ENCODE measurements around the gene COL5A3. TPM values are rescaled to one million over a fixed set of nuclear protein-coding genes. Genes with fewer than 3 reads are reported as not detected.

COL5A3 gene
- total RNA-seq, 2 donors from 2014 or later = 2.4 to 5.5 TPM

GRCh38 chr19:9991425-9992191, 18.7 kb downstream of the COL5A3 start:
- no peak overlapping the region for H3K27ac ChIP-seq
- no peak overlapping the region for H3K4me3 ChIP-seq
- DNase-seq = no peak
- H3K9ac ChIP-seq (ENCODE audit: low read depth in 2 of 2, low read length in 2 of 2) = no peak overlapping the region
- H3K27me3 ChIP-seq = no peaks in the 10 kb centered on the region
- TF ChIP-seq CTCF (IDR thresholded peaks at IDR 0.05) = no peak
- no peaks in the 10 kb centered on the region for H3K36me3 ChIP-seq
- H3K9me3 ChIP-seq = no peaks in the 10 kb centered on the region
- intact Hi-C loops (cut with DNase I) = no loop called here
- H3K4me1 ChIP-seq = no peaks in the 10 kb centered on the region

GRCh38 chr19:9989504-9989903, 20.8 kb downstream of the COL5A3 start:
- Histone ChIP-seq H3K36me3 (no peaks in the 10 kb centered on the region), H3K27me3 (no peaks in the 10 kb centered on the region), H3K9ac (ENCODE audit: low read depth in 2 of 2, low read length in 2 of 2) (no peak overlapping the region), H3K4me1 (no peaks in the 10 kb centered on the region), H3K27ac (no peak overlapping the region), H3K4me3 (no peak overlapping the region), H3K9me3 (no peaks in the 10 kb centered on the region)
- DNase-seq = no peak
- no peak for TF ChIP-seq CTCF (IDR thresholded peaks at IDR 0.05)
- intact Hi-C loops (cut with DNase I) = no loop called here

GRCh38 chr19:9986787-9987281, 23.5 kb downstream of the COL5A3 start:
- Histone ChIP-seq H3K27me3 (no peaks in the 10 kb centered on the region), H3K4me3 (no peak overlapping the region), H3K4me1 (no peaks in the 10 kb centered on the region), H3K36me3 (no peaks in the 10 kb centered on the region), H3K27ac (no peak overlapping the region), H3K9me3 (no peaks in the 10 kb centered on the region), H3K9ac (ENCODE audit: low read depth in 2 of 2, low read length in 2 of 2) (no peak overlapping the region)
- TF ChIP-seq CTCF (IDR thresholded peaks at IDR 0.05) = no peak
- no peak for DNase-seq
- intact Hi-C loops (cut with DNase I) = no loop called here

DNA sequence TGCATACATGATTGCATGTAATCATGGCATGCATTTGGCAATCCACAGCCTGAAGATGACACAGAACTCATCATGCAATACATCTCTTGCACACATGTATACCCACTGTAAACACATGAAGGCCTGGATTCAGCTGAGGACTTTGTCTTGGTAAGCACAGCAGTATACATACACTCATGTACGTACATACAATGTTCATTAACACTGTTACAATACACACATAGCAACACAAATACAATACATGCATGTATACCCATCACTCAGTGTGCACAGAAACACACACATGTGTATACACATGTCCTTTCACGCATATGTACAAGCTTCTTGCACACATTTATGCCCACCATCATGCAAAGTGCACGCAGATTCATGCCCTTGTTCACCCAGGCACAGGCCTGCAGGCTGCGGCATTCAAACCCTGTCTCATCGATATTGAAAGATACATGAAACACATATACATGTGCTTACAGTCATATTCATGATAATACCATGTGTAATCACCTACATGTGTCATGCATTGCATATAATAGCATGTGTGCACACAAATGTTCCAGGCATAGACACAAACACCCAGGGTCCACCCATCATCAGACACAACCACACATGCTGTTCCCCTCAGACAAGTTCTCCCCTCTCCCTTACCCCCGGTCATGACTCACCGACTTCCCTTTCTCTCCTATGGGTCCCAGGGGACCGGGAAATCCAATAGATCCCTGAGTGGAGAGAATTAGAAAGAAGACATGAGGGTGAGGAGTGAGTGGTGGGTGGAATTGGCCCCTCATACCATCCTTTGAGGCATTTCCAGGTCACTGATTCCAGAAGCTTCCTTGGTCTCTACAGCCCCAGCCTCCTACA, 28.7 kb downstream of the COL5A3 start:
- intact Hi-C loops (cut with DNase I) = no loop called here
- Histone ChIP-seq H3K27ac (no peak overlapping the region), H3K9me3 (no peaks in the 10 kb centered on the region), H3K4me1 (no peaks in the 10 kb centered on the region), H3K36me3 (no peaks in the 10 kb centered on the region), H3K27me3 (no peaks in the 10 kb centered on the region), H3K4me3 (no peak overlapping the region), H3K9ac (ENCODE audit: low read depth in 2 of 2, low read length in 2 of 2) (no peak overlapping the region)
- no peak for DNase-seq
- TF ChIP-seq CTCF (IDR thresholded peaks at IDR 0.05) = no peak

- no peaks in the 10 kb centered on the region for H3K27me3 ChIP-seq
- no peak overlapping the region for H3K9ac ChIP-seq (ENCODE audit: low read depth in 2 of 2, low read length in 2 of 2)
- no peaks in the 10 kb centered on the region for H3K4me1 ChIP-seq
- H3K4me3 ChIP-seq = no peak overlapping the region
- H3K27ac ChIP-seq = no peak overlapping the region
- no peak for TF ChIP-seq CTCF (IDR thresholded peaks at IDR 0.05)
- H3K9me3 ChIP-seq = no peaks in the 10 kb centered on the region
- H3K36me3 ChIP-seq = no peaks in the 10 kb centered on the region
- DNase-seq = no peak
- intact Hi-C loops (cut with DNase I) = no loop called here
These were observed 38.2 kb downstream of the COL5A3 start for GRCh38 chr19:9972103-9972502.
